ENCODE results near the gene RSPH9.
A peak's percentile ranks its signal among the peaks of the same experiment; 100 is the strongest.

Gene RSPH9

GRCh38 chr6:43644940-43645612 lies at the start of gene RSPH9:
Gene RSPH9, plus strand, starts transcription at chr6:43645036. Its CDS starts 63 bp downstream, at chr6:43645099.
- TF ChIP-seq YY1 (IDR thresholded peaks at IDR 0.05; ENCODE audit: insufficient read depth, insufficient read length) (no peak), SUZ12 (IDR thresholded peaks at IDR 0.05; ENCODE audit: extremely low read depth, insufficient read depth, insufficient read length) (no peak), ZNF274 (IDR thresholded peaks at IDR 0.05; ENCODE audit: low read depth, low read length) (no peak)
- Histone ChIP-seq H3K36me3 (ENCODE audit: insufficient read depth, insufficient read length, low read length) (peaks cover 22% of the 10 kb centered on the region), H3K27me3 (ENCODE audit: insufficient read depth, insufficient read length) (no peaks in the 10 kb centered on the region), H3K4me1 (ENCODE audit: insufficient read depth, insufficient read length) (no peaks in the 10 kb centered on the region), H3K4me3 (ENCODE audit: insufficient read length, low read depth) (peak within 1 kb of the TSS; percentile 39), H3K9ac (ENCODE audit: insufficient read length, low read depth) (peak within 1 kb of the TSS; percentile 77), H3K9me3 (ENCODE audit: insufficient read depth, low read length) (no peaks in the 10 kb centered on the region)
- no peak for DNase-seq (ENCODE audit: low read depth, low spot score)

- no peak for DNase-seq (ENCODE audit: low read depth, low spot score)
- Histone ChIP-seq H3K9ac (ENCODE audit: insufficient read length, low read depth) (no peak overlapping the region), H3K4me1 (ENCODE audit: insufficient read depth, insufficient read length) (no peaks in the 10 kb centered on the region), H3K36me3 (ENCODE audit: insufficient read depth, insufficient read length, low read length) (peaks cover 44% of the 10 kb centered on the region), H3K9me3 (ENCODE audit: insufficient read depth, low read length) (no peaks in the 10 kb centered on the region), H3K27me3 (ENCODE audit: insufficient read depth, insufficient read length) (no peaks in the 10 kb centered on the region), H3K4me3 (ENCODE audit: insufficient read length, low read depth) (no peak overlapping the region)
- TF ChIP-seq YY1 (IDR thresholded peaks at IDR 0.05; ENCODE audit: insufficient read depth, insufficient read length) (no peak), SUZ12 (IDR thresholded peaks at IDR 0.05; ENCODE audit: extremely low read depth, insufficient read depth, insufficient read length) (no peak), ZNF274 (IDR thresholded peaks at IDR 0.05; ENCODE audit: low read depth, low read length) (no peak)
These were observed 44.2 kb upstream of the RSPH9 start for GRCh38 chr6:43600595-43600994.

DNA sequence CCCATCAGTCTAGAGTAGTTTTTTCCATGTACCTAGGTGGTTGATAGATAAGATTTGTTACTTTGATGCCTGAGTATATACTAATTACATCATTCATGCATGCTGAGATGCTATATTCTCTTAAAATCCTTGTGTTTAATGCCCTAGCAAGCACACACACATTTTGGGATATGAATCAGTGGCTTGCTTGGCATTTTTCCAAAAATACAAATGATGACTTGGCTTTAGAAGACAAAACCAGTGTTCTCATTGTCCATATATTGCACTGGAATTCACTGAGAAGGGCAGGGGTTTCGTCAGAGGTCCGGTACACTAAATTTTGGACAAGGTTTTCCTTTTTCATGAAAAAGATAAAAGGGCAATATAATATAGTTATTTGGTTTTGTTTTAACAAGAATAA lies 40.7 kb upstream of the RSPH9 start:
- Histone ChIP-seq H3K4me1 (ENCODE audit: insufficient read depth, insufficient read length) (no peaks in the 10 kb centered on the region), H3K9me3 (ENCODE audit: insufficient read depth, low read length) (no peaks in the 10 kb centered on the region), H3K27me3 (ENCODE audit: insufficient read depth, insufficient read length) (no peaks in the 10 kb centered on the region), H3K4me3 (ENCODE audit: insufficient read length, low read depth) (no peak overlapping the region), H3K36me3 (ENCODE audit: insufficient read depth, insufficient read length, low read length) (peaks cover 33% of the 10 kb centered on the region), H3K9ac (ENCODE audit: insufficient read length, low read depth) (no peak overlapping the region)
- TF ChIP-seq ZNF274 (IDR thresholded peaks at IDR 0.05; ENCODE audit: low read depth, low read length) (no peak), SUZ12 (IDR thresholded peaks at IDR 0.05; ENCODE audit: extremely low read depth, insufficient read depth, insufficient read length) (no peak), YY1 (IDR thresholded peaks at IDR 0.05; ENCODE audit: insufficient read depth, insufficient read length) (no peak)
- DNase-seq (ENCODE audit: low read depth, low spot score) = no peak

GRCh38 chr6:43606019-43606418 lies 38.8 kb upstream of the RSPH9 start:
- H3K4me1 ChIP-seq (ENCODE audit: insufficient read depth, insufficient read length) = no peaks in the 10 kb centered on the region
- H3K4me3 ChIP-seq (ENCODE audit: insufficient read length, low read depth) = no peak overlapping the region
- peaks cover 33% of the 10 kb centered on the region for H3K36me3 ChIP-seq (ENCODE audit: insufficient read depth, insufficient read length, low read length)
- no peak overlapping the region for H3K9ac ChIP-seq (ENCODE audit: insufficient read length, low read depth)
- DNase-seq (ENCODE audit: low read depth, low spot score) = no peak
- no peaks in the 10 kb centered on the region for H3K27me3 ChIP-seq (ENCODE audit: insufficient read depth, insufficient read length)
- TF ChIP-seq ZNF274 (IDR thresholded peaks at IDR 0.05; ENCODE audit: low read depth, low read length) (no peak), SUZ12 (IDR thresholded peaks at IDR 0.05; ENCODE audit: extremely low read depth, insufficient read depth, insufficient read length) (no peak), YY1 (IDR thresholded peaks at IDR 0.05; ENCODE audit: insufficient read depth, insufficient read length) (no peak)
- no peaks in the 10 kb centered on the region for H3K9me3 ChIP-seq (ENCODE audit: insufficient read depth, low read length)

DNA sequence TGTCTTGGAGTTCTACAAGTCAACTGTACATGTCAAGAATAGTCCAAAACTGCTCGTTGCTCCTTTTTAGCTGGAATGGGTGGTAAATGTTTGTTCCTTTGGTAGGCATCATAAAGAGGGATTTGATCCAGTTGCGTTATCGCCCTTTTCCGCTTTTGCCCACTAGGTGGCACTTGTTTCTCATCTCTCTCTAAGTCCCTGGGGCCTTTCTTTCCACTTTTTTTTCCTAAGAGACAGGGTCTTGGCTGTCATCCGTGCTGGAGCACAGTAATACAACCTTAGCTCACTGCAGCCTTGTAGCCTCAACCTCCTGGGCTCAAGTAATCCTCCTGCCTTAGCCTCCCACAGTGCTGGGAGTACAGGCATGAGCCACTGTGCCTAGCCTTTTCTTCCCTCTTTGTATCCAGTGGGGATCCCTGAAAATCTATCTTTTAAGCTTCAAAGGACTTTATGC lies 36.5 kb upstream of the RSPH9 start:
- Histone ChIP-seq H3K9me3 (ENCODE audit: insufficient read depth, low read length) (no peaks in the 10 kb centered on the region), H3K36me3 (ENCODE audit: insufficient read depth, insufficient read length, low read length) (peaks cover 27% of the 10 kb centered on the region), H3K4me1 (ENCODE audit: insufficient read depth, insufficient read length) (no peaks in the 10 kb centered on the region), H3K27me3 (ENCODE audit: insufficient read depth, insufficient read length) (no peaks in the 10 kb centered on the region), H3K4me3 (ENCODE audit: insufficient read length, low read depth) (no peak overlapping the region), H3K9ac (ENCODE audit: insufficient read length, low read depth) (no peak overlapping the region)
- DNase-seq (ENCODE audit: low read depth, low spot score) = peak; percentile 76
- TF ChIP-seq ZNF274 (IDR thresholded peaks at IDR 0.05; ENCODE audit: low read depth, low read length) (no peak), SUZ12 (IDR thresholded peaks at IDR 0.05; ENCODE audit: extremely low read depth, insufficient read depth, insufficient read length) (no peak), YY1 (IDR thresholded peaks at IDR 0.05; ENCODE audit: insufficient read depth, insufficient read length) (no peak)

GRCh38 chr6:43608807-43609206 lies 36.0 kb upstream of the RSPH9 start:
- H3K9me3 ChIP-seq (ENCODE audit: insufficient read depth, low read length) = no peaks in the 10 kb centered on the region
- H3K9ac ChIP-seq (ENCODE audit: insufficient read length, low read depth) = no peak overlapping the region
- no peaks in the 10 kb centered on the region for H3K27me3 ChIP-seq (ENCODE audit: insufficient read depth, insufficient read length)
- no peak for TF ChIP-seq SUZ12 (IDR thresholded peaks at IDR 0.05; ENCODE audit: extremely low read depth, insufficient read depth, insufficient read length)
- no peak overlapping the region for H3K4me3 ChIP-seq (ENCODE audit: insufficient read length, low read depth)
- DNase-seq (ENCODE audit: low read depth, low spot score) = no peak
- no peaks in the 10 kb centered on the region for H3K4me1 ChIP-seq (ENCODE audit: insufficient read depth, insufficient read length)
- peaks cover 27% of the 10 kb centered on the region for H3K36me3 ChIP-seq (ENCODE audit: insufficient read depth, insufficient read length, low read length)

GRCh38 chr6:43609402-43609801 lies 35.4 kb upstream of the RSPH9 start:
- DNase-seq (ENCODE audit: low read depth, low spot score) = no peak
- Histone ChIP-seq H3K9me3 (ENCODE audit: insufficient read depth, low read length) (no peaks in the 10 kb centered on the region), H3K9ac (ENCODE audit: insufficient read length, low read depth) (no peak overlapping the region), H3K4me3 (ENCODE audit: insufficient read length, low read depth) (no peak overlapping the region), H3K36me3 (ENCODE audit: insufficient read depth, insufficient read length, low read length) (peaks cover 30% of the 10 kb centered on the region), H3K4me1 (ENCODE audit: insufficient read depth, insufficient read length) (no peaks in the 10 kb centered on the region), H3K27me3 (ENCODE audit: insufficient read depth, insufficient read length) (no peaks in the 10 kb centered on the region)
- TF ChIP-seq ZNF274 (IDR thresholded peaks at IDR 0.05; ENCODE audit: low read depth, low read length) (no peak), SUZ12 (IDR thresholded peaks at IDR 0.05; ENCODE audit: extremely low read depth, insufficient read depth, insufficient read length) (no peak), YY1 (IDR thresholded peaks at IDR 0.05; ENCODE audit: insufficient read depth, insufficient read length) (no peak)
